GM21515 (cell line): Measurements from ENCODE around the gene FRMD4A.
"Not testable (repeated sequence)": the region's sequence is repeated elsewhere in the genome, so short reads cannot be mapped to it uniquely, and the experiment has no call there.

Source experiments
- ATAC-seq: cut with Tn5 transposase; IDR thresholded peaks from one replicate; pipeline ENCODE4 v1.9.1; 2021; ENCODE audit not compliant: unreplicated experiment

FRMD4A gene

GRCh38 chr10:14062528-14063260 is 268.0 kb downstream of the FRMD4A start:
- no peak for ATAC-seq

- ATAC-seq = no peak
Observed at GRCh38 chr10:14060320-14061070, 270.2 kb downstream of the FRMD4A start.

GRCh38 chr10:14056610-14057332 is 274.0 kb downstream of the FRMD4A start:
- no peak for ATAC-seq

GRCh38 chr10:14052931-14053330 is 277.8 kb downstream of the FRMD4A start:
- ATAC-seq = no peak

- no peak for ATAC-seq
Observed at GRCh38 chr10:14050598-14050997, 280.1 kb downstream of the FRMD4A start.

DNA sequence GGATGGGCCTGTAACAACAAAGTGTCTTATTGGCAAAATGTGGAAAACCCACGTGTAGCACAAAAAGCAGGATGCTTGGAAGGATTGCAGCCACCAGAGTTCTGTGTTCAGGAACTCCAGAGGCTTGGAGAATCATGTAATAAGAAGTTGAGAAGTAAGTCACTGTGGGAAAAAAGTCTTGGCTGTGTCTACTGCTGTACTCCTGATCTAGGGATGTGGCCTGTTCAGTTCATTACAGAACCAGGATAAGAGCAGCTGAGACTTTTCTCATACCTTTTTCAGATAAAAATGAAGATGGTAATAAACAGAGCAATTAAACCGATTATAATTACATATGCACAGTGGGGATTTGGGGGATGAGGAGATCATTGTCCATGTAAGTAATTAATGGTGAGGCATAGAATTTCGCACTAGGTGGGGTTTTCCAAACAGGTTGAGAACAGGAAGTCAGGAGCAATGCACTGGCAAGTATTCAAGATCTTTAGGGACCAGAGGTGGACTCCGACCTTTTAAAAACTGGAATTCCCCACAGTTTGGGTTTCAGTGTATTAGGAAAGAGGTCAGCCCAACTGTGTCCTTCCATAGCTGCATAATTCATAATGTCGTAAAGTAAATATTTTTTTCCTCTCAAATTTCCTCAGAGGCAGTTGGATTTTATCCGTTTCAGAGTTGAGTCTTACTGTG is 281.7 kb downstream of the FRMD4A start:
- no peak for ATAC-seq

GRCh38 chr10:14047431-14047830 is 283.3 kb downstream of the FRMD4A start:
- ATAC-seq = no peak

GRCh38 chr10:14042051-14042450 is 288.7 kb downstream of the FRMD4A start:
- ATAC-seq = not testable (repeated sequence)

- ATAC-seq = no peak
Observed at GRCh38 chr10:14040787-14041631, 289.7 kb downstream of the FRMD4A start.

GRCh38 chr10:14039968-14040668 is 290.6 kb downstream of the FRMD4A start:
- no peak for ATAC-seq

DNA sequence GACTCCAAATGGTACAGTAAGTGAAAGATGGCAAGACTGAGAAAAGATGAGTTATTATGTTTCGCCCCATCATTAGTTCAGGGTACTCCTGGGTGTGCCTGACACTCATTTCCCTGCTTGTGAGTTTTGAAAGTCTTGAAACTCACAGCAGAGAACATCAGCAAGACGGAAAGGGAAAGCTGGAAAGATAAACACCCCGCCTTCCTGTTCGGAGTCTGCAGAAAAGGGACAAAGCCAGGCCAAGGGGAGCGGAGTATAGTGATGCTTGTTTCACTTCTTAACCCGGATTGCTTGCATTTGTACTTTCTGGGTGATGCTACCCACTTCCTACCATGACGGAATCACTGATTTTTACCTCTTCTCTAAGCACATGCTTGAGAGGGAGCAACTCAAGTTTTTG is 294.5 kb downstream of the FRMD4A start:
- no peak for ATAC-seq

DNA sequence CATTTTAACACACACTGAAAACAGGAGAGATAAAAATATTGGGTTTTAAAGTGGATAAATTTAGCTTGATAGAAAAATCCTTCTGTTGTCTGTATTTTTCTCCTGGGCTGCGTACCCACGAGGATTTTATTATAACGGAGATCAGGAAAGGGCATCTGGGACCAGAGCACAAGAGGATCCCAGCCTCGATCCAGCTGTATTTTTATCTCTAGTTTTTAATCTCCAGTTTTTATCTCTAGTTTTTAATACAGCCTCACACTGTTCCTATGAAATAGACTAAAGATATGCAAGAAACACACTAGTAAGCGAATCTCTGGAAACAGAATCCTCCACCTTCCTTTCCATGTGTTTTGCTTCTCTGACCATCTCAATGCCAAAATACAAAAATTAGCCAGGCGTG is 295.2 kb downstream of the FRMD4A start:
- no peak for ATAC-seq

- ATAC-seq = no peak
Observed at GRCh38 chr10:14032406-14032998, 298.2 kb downstream of the FRMD4A start.

DNA sequence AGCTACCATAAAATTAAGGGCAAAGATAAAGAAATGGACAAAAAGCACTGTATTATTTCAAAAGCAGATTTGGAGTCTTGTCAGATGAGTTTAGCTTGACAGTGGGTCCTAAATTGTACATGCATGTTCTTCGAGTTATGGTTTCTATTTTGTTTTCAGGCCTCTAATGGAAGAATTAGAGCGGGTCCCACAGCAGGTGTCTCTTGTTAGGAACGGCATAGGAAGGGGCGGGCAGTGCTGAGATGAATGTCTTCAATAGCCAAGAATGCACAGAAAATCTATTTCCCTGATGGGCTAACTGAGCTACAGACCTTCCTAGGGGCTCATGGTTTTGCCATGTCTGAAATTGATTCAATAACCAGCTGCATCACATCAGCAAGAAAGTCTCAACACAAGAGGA is 304.4 kb downstream of the FRMD4A start:
- no peak for ATAC-seq

DNA sequence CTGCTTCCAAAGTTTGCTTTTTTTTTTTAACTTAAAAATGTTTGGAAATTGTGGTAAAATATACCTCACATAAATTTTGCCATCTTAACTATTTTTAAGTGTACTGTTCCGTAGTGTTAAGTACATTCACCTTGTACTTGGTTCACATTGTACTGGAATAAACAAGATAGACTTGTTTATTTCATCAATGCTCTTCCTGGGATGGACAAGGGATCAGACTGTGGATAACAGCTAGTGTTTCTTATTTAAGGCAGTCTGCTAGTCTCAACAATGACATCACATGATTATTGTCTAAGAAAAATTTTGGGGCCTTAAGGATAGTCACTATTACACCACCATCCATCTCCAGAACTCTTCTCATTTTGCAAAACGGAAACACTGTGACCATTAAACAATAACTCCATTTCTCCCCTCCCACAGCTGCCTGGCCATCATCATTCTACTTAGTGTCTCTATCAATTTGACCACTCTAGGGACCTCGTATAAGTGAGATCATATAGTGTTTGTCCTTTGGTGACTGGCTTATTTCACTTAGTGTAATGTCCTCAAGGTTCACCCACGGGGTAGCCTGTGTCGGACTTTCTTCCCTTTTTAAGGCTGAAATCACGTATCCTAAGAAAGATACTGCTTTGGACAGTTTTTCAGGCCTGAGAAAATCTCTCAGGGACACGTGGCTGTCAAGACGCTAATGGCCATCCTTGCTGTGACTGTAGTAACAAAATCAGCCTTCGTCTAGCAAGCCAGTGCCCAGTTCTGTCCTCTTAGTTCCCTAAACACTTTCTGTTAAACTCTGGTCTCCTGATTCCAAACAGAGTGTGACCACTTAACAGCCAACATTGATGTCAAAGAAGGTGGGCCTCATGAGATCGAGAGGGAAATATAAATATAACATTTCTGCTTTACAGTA is 305.2 kb downstream of the FRMD4A start:
- no peak for ATAC-seq

DNA sequence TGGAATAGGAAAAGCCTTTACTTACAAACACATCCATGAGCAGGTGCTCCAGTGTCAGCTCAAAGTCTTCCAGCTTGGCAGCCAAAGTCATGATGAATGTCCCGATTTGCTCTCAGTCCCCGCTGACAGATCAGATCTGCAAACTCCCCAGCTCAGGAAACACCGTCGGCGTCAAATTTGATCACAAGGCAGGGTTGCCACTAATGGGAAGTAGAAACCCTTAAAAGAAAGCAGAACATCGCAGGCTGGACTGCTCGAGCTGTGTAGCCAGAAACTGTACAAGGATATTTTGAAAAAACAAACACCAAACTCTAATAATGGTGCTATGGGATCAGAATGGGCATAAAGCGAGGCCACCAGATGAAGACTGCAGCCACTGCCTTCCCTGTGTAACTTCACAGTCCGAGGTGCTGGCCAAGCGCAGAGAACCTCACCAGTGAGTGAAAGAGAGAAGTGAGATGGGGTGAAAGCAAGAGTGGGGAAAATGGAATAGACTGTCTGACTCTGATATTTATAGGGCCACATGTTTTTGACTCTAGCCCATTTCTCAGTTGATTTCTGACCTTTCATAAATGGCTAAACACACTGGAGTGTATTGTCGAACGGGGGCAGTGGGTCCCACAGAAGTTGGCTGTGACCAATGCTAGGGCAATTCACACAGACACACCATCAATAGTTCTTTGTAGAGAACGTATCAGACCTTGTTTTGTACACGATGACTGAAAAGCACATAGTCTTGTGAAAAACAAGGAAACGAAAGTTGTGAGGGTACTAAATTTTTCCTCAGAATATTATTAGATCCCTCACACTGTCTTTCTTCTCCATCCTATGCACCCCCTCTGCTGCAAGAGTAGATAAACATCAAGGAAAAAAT is 306.2 kb downstream of the FRMD4A start:
- ATAC-seq = no peak

GRCh38 chr10:14023673-14024328 is 306.9 kb downstream of the FRMD4A start:
- no peak for ATAC-seq
